Activated T-helper 1 cell treated with Interleukin-2 at 50 U/mL for 16 hours (primary cell): ENCODE data around the gene ANO7.

Experiments
- DNase-seq: peaks from one replicate; pipeline ENCODE4 v3.0.0-alpha.2; 2020; ENCODE audit warnings: low read depth

ANO7 gene

GRCh38 chr2:241157841-241158545, 30.5 kb upstream of the ANO7 start:
- no peak for DNase-seq

- no peak for DNase-seq
Measured at GRCh38 chr2:241158546-241158900, 30.0 kb upstream of the ANO7 start.

DNA sequence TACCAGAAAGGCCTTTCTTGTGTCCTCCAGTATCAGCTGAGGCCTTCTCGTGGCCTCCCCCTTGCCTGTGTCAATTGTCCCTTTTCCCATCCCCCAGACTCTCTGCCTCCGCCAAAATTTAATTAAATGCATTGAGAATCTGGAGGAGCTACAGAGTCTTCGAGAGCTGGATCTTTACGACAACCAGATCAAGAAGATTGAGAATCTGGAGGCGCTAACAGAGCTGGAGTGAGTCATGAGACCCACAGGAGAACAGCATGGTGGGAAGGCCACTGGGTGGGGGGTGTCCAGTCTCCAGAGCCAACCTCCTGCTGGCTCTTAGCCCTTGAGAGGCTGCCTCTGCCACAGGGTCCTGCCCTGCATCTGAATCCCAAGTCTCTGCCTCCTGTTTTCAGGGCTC, 29.4 kb upstream of the ANO7 start:
- no peak for DNase-seq

DNA sequence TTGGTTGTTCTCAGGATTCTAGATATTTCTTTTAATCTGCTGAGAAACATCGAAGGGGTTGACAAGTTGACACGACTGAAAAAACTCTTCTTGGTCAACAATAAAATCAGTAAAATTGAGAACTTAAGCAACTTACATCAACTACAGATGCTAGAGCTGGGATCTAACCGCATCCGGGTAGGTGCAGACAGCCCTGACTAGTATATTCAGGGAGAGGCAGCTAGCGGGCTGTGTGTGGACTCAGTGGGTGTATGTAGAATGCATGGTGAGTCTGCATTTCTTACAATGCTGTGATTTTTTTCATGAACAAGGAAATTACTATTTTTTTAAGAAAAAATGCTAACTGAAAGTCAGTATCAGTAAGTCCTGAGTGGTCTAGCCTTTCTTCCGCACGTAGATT, 28.2 kb upstream of the ANO7 start:
- DNase-seq, result no peak

DNA sequence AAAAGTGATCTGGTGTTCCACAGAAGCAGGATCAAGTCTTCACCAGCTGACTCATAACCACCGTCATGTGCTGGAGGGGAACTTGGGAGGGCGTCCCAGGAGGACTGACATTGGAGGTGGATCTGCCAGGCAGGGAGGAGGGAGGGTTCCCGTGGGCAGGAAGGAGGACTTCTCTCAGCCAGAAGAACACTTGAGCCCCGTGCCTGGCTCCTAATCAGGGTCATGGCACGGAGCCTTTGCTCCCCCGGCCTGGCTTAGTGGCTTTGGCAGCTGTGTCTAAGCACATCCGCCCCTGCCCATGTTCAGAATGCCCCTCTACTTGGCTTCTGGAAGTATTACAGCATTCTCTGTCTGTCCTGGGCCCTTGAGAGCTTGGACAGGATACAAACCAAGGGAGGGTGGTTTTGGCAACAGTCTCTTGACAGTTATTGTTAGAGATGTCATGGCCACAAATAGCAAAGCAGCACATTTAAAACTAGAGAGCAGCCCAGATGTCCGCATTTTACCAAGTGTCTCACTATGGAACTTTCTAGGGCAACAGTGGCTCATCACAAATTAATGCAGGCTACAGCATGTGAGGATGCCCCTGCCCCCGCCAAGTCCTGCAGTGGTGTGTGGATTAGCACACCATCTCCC, 26.7 kb upstream of the ANO7 start:
- no peak for DNase-seq

- DNase-seq, result no peak
Measured at GRCh38 chr2:241163601-241164118, 24.8 kb upstream of the ANO7 start.

DNA sequence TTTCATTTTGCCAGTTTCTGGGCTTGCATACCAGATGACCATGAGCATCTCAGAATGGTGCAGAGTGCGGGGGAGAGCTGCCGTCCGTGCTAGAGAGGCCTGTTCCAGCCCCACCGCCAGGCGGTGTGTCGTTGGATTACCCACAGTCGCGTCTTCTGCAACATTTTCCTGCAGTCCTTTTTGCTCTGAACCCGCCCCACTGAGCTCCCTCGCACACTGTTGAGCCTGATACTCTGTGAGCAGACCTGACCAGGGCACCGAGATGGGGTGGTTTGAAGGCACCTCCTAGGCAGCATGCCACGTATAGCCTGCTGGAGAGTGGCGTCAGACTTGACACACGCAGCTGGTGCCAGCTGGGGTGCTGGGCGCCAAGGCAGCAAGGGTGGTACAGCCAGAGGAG, 20.1 kb upstream of the ANO7 start:
- no peak for DNase-seq

- DNase-seq, result no peak
Measured at GRCh38 chr2:241173557-241173956, 14.9 kb upstream of the ANO7 start.

DNA sequence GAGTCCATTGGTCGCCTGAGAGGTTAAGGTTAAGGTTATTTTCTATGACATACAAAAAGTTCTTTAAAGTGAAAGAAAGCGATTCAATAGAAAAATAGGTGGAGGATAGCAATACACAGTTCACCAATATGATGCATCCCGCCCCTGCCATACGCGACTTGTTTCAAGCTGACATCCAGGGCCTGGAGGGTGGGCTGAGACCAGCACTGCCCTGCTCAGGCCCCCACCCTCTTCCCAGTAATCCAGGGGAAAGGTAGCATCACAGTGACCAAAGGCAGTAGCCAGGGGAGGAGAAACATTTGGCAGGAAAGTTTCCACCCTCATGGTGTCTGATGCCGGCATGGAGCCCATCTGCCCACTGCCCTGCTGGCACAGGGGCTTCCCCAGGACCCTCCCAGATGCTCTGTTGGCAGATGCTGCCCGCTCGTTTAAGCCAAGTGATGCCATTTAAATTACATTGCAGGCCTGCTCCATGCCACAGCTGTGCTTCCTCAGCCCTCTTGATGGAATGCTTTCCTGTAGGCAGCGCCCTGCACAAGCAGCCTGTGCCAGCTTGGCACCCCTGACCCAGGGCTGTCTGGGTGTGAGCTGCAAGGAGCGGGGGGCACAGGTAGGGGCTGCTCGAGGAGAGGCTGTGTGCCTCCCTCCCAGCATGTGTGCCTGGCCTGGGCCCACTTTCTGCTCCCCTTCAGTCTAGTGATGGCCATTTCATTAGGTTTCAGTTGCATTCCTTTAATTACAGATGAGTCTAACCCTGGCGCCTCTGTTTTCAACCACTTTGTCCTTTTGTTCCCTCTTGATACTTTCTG, 10.7 kb upstream of the ANO7 start:
- no peak for DNase-seq

- DNase-seq, result no peak
Measured at GRCh38 chr2:241178961-241179360, 9.5 kb upstream of the ANO7 start.

DNA sequence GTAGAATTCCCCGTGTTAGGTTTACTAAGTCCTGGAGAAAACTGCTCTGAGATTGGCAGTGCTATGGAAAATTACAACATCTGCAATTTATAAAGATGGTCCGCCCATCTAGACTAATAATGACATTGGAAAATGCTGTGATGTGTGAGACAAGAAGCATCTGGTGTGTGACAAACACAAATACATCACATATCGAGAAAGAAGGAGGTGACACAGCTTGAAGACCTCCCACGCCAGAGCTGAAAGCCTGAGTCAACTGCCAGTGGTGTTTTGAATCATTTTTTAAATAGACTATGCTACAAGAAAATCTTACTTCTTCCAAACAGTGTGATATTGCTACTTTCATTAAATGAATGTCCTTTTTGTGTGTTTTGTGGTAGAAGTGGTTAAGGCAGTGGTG, 8.6 kb upstream of the ANO7 start:
- no peak for DNase-seq

DNA sequence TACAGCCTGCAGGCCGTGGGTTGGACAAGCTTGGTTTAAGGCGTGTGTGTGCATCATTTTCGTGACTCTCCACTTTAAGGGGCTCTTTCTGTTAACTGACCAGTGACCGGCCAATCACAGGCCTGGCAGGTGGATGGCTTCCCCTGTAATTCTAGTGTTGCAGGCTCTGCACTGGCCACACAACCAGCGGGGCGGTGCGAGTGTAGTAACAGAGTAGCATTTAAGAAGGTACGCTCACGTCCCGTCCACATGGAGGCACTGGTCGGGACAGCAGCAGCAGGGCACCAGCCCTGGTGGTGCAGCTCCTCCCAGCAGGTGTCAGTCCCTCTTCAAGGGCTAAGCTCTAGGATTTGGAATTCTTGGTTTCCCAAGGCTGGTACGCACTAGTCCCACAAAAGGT, 8.0 kb upstream of the ANO7 start:
- no peak for DNase-seq

DNA sequence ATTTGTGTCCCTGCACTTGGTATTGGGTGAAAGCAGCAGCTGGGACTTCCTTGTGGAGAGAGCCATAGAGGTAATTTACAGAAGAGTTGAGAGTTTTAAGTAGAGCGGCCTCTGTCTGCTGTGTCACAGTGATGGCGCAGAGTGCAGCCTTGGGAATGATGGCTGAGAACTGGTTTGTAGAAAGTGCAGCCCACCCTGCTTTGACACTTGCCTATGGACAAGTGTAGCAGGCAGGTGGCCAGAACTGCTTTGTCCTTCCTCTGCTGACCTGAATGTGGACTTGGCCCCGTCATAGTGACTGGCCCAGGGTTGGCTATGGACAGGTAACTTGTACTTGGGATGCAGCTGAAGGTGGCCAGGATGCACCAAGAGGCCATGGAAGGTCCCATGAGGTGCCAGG, 6.4 kb upstream of the ANO7 start:
- DNase-seq, result no peak

GRCh38 chr2:241182531-241183133, 5.8 kb upstream of the ANO7 start:
- DNase-seq, result no peak

GRCh38 chr2:241183221-241183620, 5.3 kb upstream of the ANO7 start:
- no peak for DNase-seq

DNA sequence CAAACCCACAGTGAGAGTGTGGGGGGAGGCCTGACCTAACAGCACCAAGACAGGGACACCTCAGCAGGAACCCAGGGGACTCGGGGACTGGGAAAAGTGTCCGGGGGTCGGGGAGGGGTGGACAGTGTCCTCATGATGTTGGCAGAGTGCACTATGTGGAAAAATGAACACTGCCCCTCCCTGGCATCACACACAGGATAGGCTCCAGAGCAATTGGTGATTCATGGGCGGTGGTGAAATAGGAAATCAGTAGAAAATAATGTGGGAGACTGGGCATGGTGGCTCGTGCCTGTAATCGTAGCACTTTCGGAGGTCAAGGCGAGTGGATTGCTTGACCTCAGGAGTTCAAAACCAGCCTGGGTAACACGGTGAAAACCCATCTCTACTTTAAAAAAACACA, 3.6 kb upstream of the ANO7 start:
- DNase-seq, result no peak

DNA sequence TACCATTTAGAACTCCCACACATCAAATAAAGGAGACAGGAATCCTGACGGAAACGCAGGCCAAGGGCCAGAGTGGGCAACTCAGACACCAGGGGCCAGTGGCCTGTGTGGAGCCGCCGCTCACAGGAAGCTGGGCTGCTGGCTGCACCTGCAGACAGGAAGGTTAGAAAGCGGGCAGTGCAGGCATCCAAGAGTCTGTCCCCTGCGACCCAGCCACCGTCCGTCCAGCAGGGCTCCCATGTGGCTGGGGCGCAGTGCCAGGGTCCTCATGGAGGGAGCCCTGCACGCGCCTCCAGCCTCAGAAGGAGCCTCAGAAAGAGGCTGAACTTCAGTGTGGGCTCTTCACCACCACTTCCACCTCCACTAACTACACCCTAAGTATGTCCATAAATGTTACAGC, 2.5 kb upstream of the ANO7 start:
- DNase-seq, result no peak

DNA sequence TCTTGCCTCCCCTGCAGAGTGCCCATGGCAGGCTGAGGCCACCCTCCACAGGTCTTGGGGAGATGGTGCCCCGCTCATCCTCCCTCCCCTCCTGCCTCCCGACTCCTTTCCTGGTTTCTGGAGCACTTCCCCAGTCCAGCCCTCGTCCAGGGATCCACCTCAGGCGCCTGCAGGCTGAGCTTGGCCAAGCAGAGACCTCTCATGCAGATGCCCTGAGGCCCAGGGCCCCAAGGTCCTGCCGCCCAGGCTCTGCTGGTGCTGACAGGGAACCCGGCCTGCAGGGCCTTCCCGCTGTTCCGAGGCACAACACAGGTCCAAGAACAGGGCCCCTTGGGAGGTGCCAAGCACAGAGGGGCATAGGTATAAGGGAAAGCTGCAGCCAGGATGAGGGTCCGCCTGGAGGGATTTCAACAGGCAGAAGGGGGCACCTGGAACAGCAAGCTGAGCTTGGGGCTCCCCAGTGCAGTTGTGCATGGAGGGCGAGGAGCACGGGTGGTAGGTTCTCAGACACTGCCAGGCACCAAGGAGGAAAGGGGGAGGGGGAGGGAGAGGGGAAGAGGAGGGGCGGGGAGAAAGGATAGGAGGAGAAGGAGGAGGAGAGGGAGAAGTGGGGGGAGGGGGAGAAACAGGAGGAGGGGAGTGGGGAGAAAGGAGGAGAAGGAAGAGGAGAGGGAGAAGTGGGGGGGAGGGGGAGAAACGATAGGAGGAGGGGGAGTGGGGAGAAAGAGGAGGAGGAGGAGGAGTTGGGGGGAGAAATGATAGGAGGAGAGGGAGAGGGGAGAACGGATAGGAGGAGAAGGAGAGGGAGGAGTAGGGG, 1.2 kb upstream of the ANO7 start:
- no peak for DNase-seq

GRCh38 chr2:241187918-241188234, 601 bp upstream of the ANO7 start:
- DNase-seq, result no peak

DNA sequence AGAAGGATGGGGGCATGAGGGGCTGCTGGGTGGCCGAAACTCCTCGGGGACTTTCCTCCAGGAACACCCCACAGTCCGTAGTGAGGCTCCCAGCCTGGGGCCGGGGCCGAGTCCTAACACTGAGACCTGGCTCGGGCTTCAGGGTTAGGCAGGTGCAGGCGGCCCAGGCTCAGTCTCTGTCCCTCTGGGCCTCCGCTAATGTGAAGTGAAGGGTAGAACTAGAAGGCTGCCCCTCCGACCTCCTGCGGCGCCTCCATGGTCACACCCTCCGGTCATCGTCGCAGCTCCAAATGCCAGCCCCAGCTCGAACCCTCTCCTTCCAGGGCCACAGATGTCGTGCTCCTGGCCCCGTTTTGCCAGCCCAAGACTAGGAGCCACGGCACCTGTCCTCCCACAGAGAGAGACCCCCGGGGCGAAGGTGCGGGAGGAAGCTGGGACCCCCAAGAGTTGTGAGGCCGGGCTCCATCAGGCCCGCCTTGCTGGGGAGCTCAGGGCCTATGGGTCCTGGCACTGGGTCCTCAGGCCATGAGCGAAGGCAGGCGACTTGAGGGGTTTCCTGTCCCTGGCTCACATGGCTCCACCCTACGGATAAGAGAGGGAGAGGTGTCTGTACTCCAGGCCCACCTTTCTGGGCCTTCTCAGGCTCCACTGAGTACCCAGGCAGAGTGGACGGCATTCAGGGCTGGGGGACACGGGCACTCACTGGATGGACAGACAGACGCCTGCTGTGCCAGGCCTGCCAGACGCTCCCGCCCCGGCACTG, 797 bp downstream of the ANO7 start:
- DNase-seq, result no peak

DNA sequence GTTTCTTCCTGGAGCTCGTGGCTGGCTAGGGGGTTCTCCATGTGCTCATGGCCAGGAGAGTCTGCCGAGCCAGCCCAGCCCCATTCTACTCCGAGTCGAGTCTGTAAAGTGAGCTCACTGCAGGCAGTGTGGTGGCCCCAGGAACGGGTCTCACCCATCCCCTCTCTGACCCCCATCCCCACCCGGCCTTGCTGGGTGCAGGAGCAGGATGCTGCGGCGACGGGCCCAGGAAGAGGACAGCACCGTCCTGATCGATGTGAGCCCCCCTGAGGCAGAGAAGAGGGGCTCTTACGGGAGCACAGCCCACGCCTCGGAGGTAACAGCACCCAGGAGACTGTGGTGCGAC, 1.4 kb downstream of the ANO7 start:
- no peak for DNase-seq
